HG02852 (cell line): Measurements from ENCODE around the gene SHC2.
"Not testable (repeated sequence)": the region's sequence is repeated elsewhere in the genome, so short reads cannot be mapped to it uniquely, and the experiment has no call there.

Experiments
- ATAC-seq: cut with Tn5 transposase; IDR thresholded peaks from one replicate; pipeline ENCODE4 v1.9.1; 2021; ENCODE audit warnings: mild to moderate bottlenecking, moderate library complexity; ENCODE audit not compliant: unreplicated experiment

The SHC2 gene

GRCh38 chr19:391726-392374 lies 69.0 kb downstream of the SHC2 start:
- ATAC-seq, result no peak

- ATAC-seq, result no peak
Observed at GRCh38 chr19:391207-391557, 69.7 kb downstream of the SHC2 start.

- ATAC-seq, result no peak
Observed at GRCh38 chr19:390386-391206, 70.2 kb downstream of the SHC2 start.

GRCh38 chr19:389935-390289 lies 70.9 kb downstream of the SHC2 start:
- ATAC-seq, result no peak

- no peak for ATAC-seq
Observed at GRCh38 chr19:389255-389934, 71.4 kb downstream of the SHC2 start.

- no peak for ATAC-seq
Observed at GRCh38 chr19:388691-389090, 72.1 kb downstream of the SHC2 start.

- ATAC-seq, result no peak
Observed at GRCh38 chr19:387777-388176, 73.1 kb downstream of the SHC2 start.

- ATAC-seq, result not testable (repeated sequence)
Observed at GRCh38 chr19:386632-387301, 74.1 kb downstream of the SHC2 start.

GRCh38 chr19:386189-386588 lies 74.6 kb downstream of the SHC2 start:
- not testable (repeated sequence) for ATAC-seq

- no peak for ATAC-seq
Observed at GRCh38 chr19:384799-385169, 76.0 kb downstream of the SHC2 start.

- no peak for ATAC-seq
Observed at GRCh38 chr19:383922-384798, 76.7 kb downstream of the SHC2 start.

GRCh38 chr19:383040-383439 lies 77.8 kb downstream of the SHC2 start:
- no peak for ATAC-seq

- ATAC-seq, result not testable (repeated sequence)
Observed at GRCh38 chr19:382578-382977, 78.3 kb downstream of the SHC2 start.

GRCh38 chr19:381901-382300 lies 78.9 kb downstream of the SHC2 start:
- ATAC-seq, result not testable (repeated sequence)

GRCh38 chr19:380618-381219 lies 80.1 kb downstream of the SHC2 start:
- ATAC-seq, result not testable (repeated sequence)

GRCh38 chr19:379796-380195 lies 81.0 kb downstream of the SHC2 start:
- no peak for ATAC-seq

GRCh38 chr19:378706-379105 lies 82.1 kb downstream of the SHC2 start:
- ATAC-seq, result no peak

- ATAC-seq, result no peak
Observed at GRCh38 chr19:377801-378581, 82.8 kb downstream of the SHC2 start.

- ATAC-seq, result no peak
Observed at GRCh38 chr19:376111-376470, 84.7 kb downstream of the SHC2 start.
